ENCODE results near the gene VPS11.
"Not testable (repeated sequence)": the region's sequence is repeated elsewhere in the genome, so short reads cannot be mapped to it uniquely, and the experiment has no call there.

The VPS11 gene

GRCh38 chr11:119046489-119046888 lies 21.1 kb upstream of the VPS11 start:
- Mint-ChIP-seq H3K4me3 (no peak overlapping the region), H3K36me3 (ENCODE audit: insufficient read depth) (peaks cover 66% of the 10 kb centered on the region), H3K27ac (peak overlapping the region in 1 of 2 donors; percentile 78), H3K4me1 (ENCODE audit: low read depth in 2 of 2) (peaks cover 0 to 6% of the 10 kb centered on the region in 2 donors), H3K27me3 (no peaks in the 10 kb centered on the region), H3K9me3 (no peaks in the 10 kb centered on the region)
- no peak for DNase-seq
- no peak for ATAC-seq (replicated peaks)

- no peaks in the 10 kb centered on the region for H3K27me3 Mint-ChIP-seq
- DNase-seq (no peak), ATAC-seq (replicated peaks) (no peak)
- H3K4me3 Mint-ChIP-seq, result no peak overlapping the region
- peaks cover 0 to 9% of the 10 kb centered on the region in 2 donors for H3K4me1 Mint-ChIP-seq (ENCODE audit: low read depth in 2 of 2)
- peaks cover 71% of the 10 kb centered on the region for H3K36me3 Mint-ChIP-seq (ENCODE audit: insufficient read depth)
- peak overlapping the region in 1 of 2 donors; percentile 78 for H3K27ac Mint-ChIP-seq
- H3K9me3 Mint-ChIP-seq, result no peaks in the 10 kb centered on the region
Observed at GRCh38 chr11:119047205-119047604, 20.4 kb upstream of the VPS11 start.

GRCh38 chr11:119048644-119049043 lies 19.0 kb upstream of the VPS11 start:
- Mint-ChIP-seq H3K9me3 (no peaks in the 10 kb centered on the region), H3K4me1 (ENCODE audit: low read depth in 2 of 2) (peaks cover 3 to 15% of the 10 kb centered on the region in 2 donors), H3K36me3 (ENCODE audit: insufficient read depth) (peaks cover 85% of the 10 kb centered on the region), H3K27ac (peak overlapping the region; percentile 7 to 62), H3K27me3 (no peaks in the 10 kb centered on the region), H3K4me3 (no peak overlapping the region)
- DNase-seq (no peak), ATAC-seq (replicated peaks) (no peak)

GRCh38 chr11:119049081-119049480 lies 18.5 kb upstream of the VPS11 start:
- Mint-ChIP-seq H3K9me3 (no peaks in the 10 kb centered on the region), H3K36me3 (ENCODE audit: insufficient read depth) (peaks cover 90% of the 10 kb centered on the region), H3K27me3 (no peaks in the 10 kb centered on the region), H3K4me1 (ENCODE audit: low read depth in 2 of 2) (peaks cover 3 to 15% of the 10 kb centered on the region in 2 donors), H3K4me3 (no peak overlapping the region), H3K27ac (peak overlapping the region; percentile 7 to 62)
- DNase-seq, result no peak
- ATAC-seq (replicated peaks), result no peak

- H3K4me1 Mint-ChIP-seq (ENCODE audit: low read depth in 2 of 2), result peaks cover 17 to 31% of the 10 kb centered on the region in 2 donors
- ATAC-seq (replicated peaks), result no peak
Observed at GRCh38 chr11:119051440-119052162, 16.0 kb upstream of the VPS11 start.

GRCh38 chr11:119052163-119052814 lies 15.3 kb upstream of the VPS11 start:
- peaks cover 87% of the 10 kb centered on the region for H3K36me3 Mint-ChIP-seq (ENCODE audit: insufficient read depth)
- H3K9me3 Mint-ChIP-seq, result no peaks in the 10 kb centered on the region
- no peaks in the 10 kb centered on the region for H3K27me3 Mint-ChIP-seq
- DNase-seq (no peak), ATAC-seq (replicated peaks) (no peak)
- peaks cover 18 to 34% of the 10 kb centered on the region in 2 donors for H3K4me1 Mint-ChIP-seq (ENCODE audit: low read depth in 2 of 2)
- no peak overlapping the region for H3K4me3 Mint-ChIP-seq
- H3K27ac Mint-ChIP-seq, result peak overlapping the region in 1 of 2 donors; percentile 82

More at GRCh38 chr11:119051440-119052162, 16.0 kb upstream of the VPS11 start:
- Mint-ChIP-seq H3K9me3 (no peaks in the 10 kb centered on the region), H3K4me3 (no peak overlapping the region), H3K27me3 (no peaks in the 10 kb centered on the region), H3K27ac (peak overlapping the region; percentile 82 to 83), H3K36me3 (ENCODE audit: insufficient read depth) (peaks cover 86% of the 10 kb centered on the region)
- DNase-seq, result no peak

- DNase-seq (no peak), ATAC-seq (replicated peaks) (no peak)
- Mint-ChIP-seq H3K9me3 (no peaks in the 10 kb centered on the region), H3K4me3 (no peak overlapping the region), H3K36me3 (ENCODE audit: insufficient read depth) (peaks cover 75% of the 10 kb centered on the region), H3K4me1 (ENCODE audit: low read depth in 2 of 2) (peaks cover 27 to 41% of the 10 kb centered on the region in 2 donors), H3K27ac (peak overlapping the region in 1 of 2 donors; percentile 34), H3K27me3 (no peaks in the 10 kb centered on the region)
Observed at GRCh38 chr11:119054418-119054817, 13.2 kb upstream of the VPS11 start.

GRCh38 chr11:119055901-119056300 lies 11.7 kb upstream of the VPS11 start:
- DNase-seq (peak in 1 of 3 experiments; percentile 15), ATAC-seq (replicated peaks) (no peak)
- peak overlapping the region; percentile 95 to 97 for H3K4me3 Mint-ChIP-seq
- peaks cover 66% of the 10 kb centered on the region for H3K36me3 Mint-ChIP-seq (ENCODE audit: insufficient read depth)
- H3K27ac Mint-ChIP-seq, result peak overlapping the region; percentile 97
- H3K9me3 Mint-ChIP-seq, result no peaks in the 10 kb centered on the region
- peaks cover 27 to 41% of the 10 kb centered on the region in 2 donors for H3K4me1 Mint-ChIP-seq (ENCODE audit: low read depth in 2 of 2)
- H3K27me3 Mint-ChIP-seq, result no peaks in the 10 kb centered on the region

GRCh38 chr11:119056421-119056999 lies 11.1 kb upstream of the VPS11 start:
- peak; percentile 30 for ATAC-seq (replicated peaks)
- H3K36me3 Mint-ChIP-seq (ENCODE audit: insufficient read depth), result peaks cover 63% of the 10 kb centered on the region
- peak; percentile 37 to 50 (median 38) for DNase-seq

GRCh38 chr11:119057000-119057769 lies 10.4 kb upstream of the VPS11 start, which contains the start of gene HYOU1:
Gene HYOU1 (minus strand): TSS chr11:119057205. CDS start chr11:119056160, 1,045 bp downstream.
- Mint-ChIP-seq H3K9me3 (no peaks in the 10 kb centered on the region), H3K4me3 (peak within 1 kb of the TSS; percentile 95 to 97), H3K27me3 (no peaks in the 10 kb centered on the region), H3K27ac (peak within 1 kb of the TSS; percentile 97), H3K36me3 (ENCODE audit: insufficient read depth) (peaks cover 57% of the 10 kb centered on the region), H3K4me1 (ENCODE audit: low read depth in 2 of 2) (peaks cover 27 to 37% of the 10 kb centered on the region in 2 donors)
- ATAC-seq (replicated peaks) (peak; percentile 85), DNase-seq (peak; percentile 95 to 98 (median 97))

More at GRCh38 chr11:119056421-119056999, 11.1 kb upstream of the VPS11 start:
- Mint-ChIP-seq H3K27me3 (no peaks in the 10 kb centered on the region), H3K4me3 (peak overlapping the region; percentile 95 to 97), H3K4me1 (ENCODE audit: low read depth in 2 of 2) (peaks cover 27 to 41% of the 10 kb centered on the region in 2 donors), H3K9me3 (no peaks in the 10 kb centered on the region), H3K27ac (peak overlapping the region; percentile 97)

- DNase-seq; H3K4me3 Mint-ChIP-seq; ATAC-seq (replicated peaks); H3K9me3 Mint-ChIP-seq; H3K27me3 Mint-ChIP-seq; H3K27ac Mint-ChIP-seq: not testable (repeated sequence)
- peaks cover 38% of the 10 kb centered on the region for H3K36me3 Mint-ChIP-seq (ENCODE audit: insufficient read depth)
- peaks cover 24 to 36% of the 10 kb centered on the region in 2 donors for H3K4me1 Mint-ChIP-seq (ENCODE audit: low read depth in 2 of 2)
Observed at GRCh38 chr11:119059128-119059527, 8.5 kb upstream of the VPS11 start.

GRCh38 chr11:119061256-119061655 lies 6.4 kb upstream of the VPS11 start:
- ATAC-seq (replicated peaks) (no peak), DNase-seq (no peak)
- no peaks in the 10 kb centered on the region for H3K9me3 Mint-ChIP-seq
- peaks cover 16 to 31% of the 10 kb centered on the region in 2 donors for H3K4me1 Mint-ChIP-seq (ENCODE audit: low read depth in 2 of 2)
- no peak overlapping the region for H3K27ac Mint-ChIP-seq
- peaks cover 22% of the 10 kb centered on the region for H3K36me3 Mint-ChIP-seq (ENCODE audit: insufficient read depth)
- H3K4me3 Mint-ChIP-seq, result no peak overlapping the region
- H3K27me3 Mint-ChIP-seq, result no peaks in the 10 kb centered on the region

GRCh38 chr11:119062779-119063178 lies 4.8 kb upstream of the VPS11 start:
- H3K36me3 Mint-ChIP-seq (ENCODE audit: insufficient read depth), result peaks cover 17% of the 10 kb centered on the region
- H3K4me1 Mint-ChIP-seq (ENCODE audit: low read depth in 2 of 2), result peaks cover 19 to 35% of the 10 kb centered on the region in 2 donors
- H3K27me3 Mint-ChIP-seq, result no peaks in the 10 kb centered on the region
- H3K4me3 Mint-ChIP-seq, result no peak overlapping the region
- H3K9me3 Mint-ChIP-seq, result no peaks in the 10 kb centered on the region
- H3K27ac Mint-ChIP-seq, result peak overlapping the region in 1 of 2 donors; percentile 65
- ATAC-seq (replicated peaks), result no peak
- DNase-seq, result no peak

Measured in effector memory CD8-positive, alpha-beta T cell (primary cell).